Tibial nerve (tissue), 3 donors: Measurements from ENCODE around the gene EPO.

ENCODE experiments used
- EP300 ChIP-seq, 2 donors: sonication (generic); formaldehyde crosslinking; IDR thresholded peaks; one replicate each; pipeline ENCODE4 v1.6.1; 2017; ENCODE audit warnings: antibody characterized with exemption in 2 of 2, mild to moderate bottlenecking in 1 of 2
- POLR2A ChIP-seq, 2 donors: fragments of 450-650 bp; IDR thresholded peaks; one replicate each; pipeline ENCODE4 v1.6.1; 2017; ENCODE audit warnings: antibody characterized with exemption in 2 of 2, mild to moderate bottlenecking in 2 of 2, moderate library complexity in 2 of 2

- no peak for TF ChIP-seq POLR2A (IDR thresholded peaks at IDR 0.05)
- TF ChIP-seq EP300 (IDR thresholded peaks at IDR 0.05) = no peak
Observed at GRCh38 chr7:100688326-100688860, 31.9 kb upstream of the EPO start.
